Measurements from ENCODE around the gene DKK2. TPM values are rescaled to one million over a fixed set of nuclear protein-coding genes. Genes with fewer than 3 reads are reported as not detected.
A peak's percentile ranks its signal among the peaks of the same experiment; 100 is the strongest.

Gene DKK2
- total RNA-seq, 1 donor, result 0.27 TPM

- H3K4me3 ChIP-seq (ENCODE audit: low read depth, low read length), result peak overlapping the region; percentile 42
- DNase-seq (ENCODE audit: low read depth), result peak; percentile 33
- TF ChIP-seq CTCF (IDR thresholded peaks at IDR 0.05; ENCODE audit: insufficient read depth, low read length), result peak; percentile 65
These were observed 1.1 kb upstream of the DKK2 start for GRCh38 chr4:107037199-107037584.

GRCh38 chr4:107036584-107037198 lies 578 bp upstream of the DKK2 start:
- peak; percentile 4 for DNase-seq (ENCODE audit: low read depth)
- peak overlapping the region; percentile 63 for H3K4me3 ChIP-seq (ENCODE audit: low read depth, low read length)
- TF ChIP-seq CTCF (IDR thresholded peaks at IDR 0.05; ENCODE audit: insufficient read depth, low read length), result no peak

GRCh38 chr4:107034996-107035818 lies 906 bp downstream of the DKK2 start:
- no peak for TF ChIP-seq CTCF (IDR thresholded peaks at IDR 0.05; ENCODE audit: insufficient read depth, low read length)
- DNase-seq (ENCODE audit: low read depth), result peak; percentile 12
- peak overlapping the region; percentile 63 for H3K4me3 ChIP-seq (ENCODE audit: low read depth, low read length)

- H3K4me3 ChIP-seq (ENCODE audit: low read depth, low read length), result peak overlapping the region; percentile 11
- DNase-seq (ENCODE audit: low read depth), result peak; percentile 17
These were observed 1.8 kb downstream of the DKK2 start for GRCh38 chr4:107034091-107034995.

DNA sequence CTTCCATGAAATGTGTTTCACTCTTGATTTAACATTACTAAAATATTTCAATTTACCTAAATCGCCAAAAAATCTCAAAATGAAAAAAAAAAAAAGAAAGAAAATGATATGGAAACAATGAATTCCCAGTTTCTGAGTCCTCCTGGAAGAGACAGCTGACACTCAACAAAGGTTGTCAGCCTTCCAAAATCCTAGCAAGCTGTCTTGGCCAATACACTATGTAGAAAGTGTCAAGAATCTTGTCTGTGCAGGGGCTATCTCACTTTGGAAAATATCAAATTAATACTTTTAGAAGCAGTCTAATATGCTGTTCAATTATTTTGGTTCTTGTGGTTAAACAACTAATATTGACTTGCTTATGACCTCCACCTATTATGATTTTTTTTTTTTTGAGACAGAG lies 8.7 kb downstream of the DKK2 start:
- H3K4me3 ChIP-seq (ENCODE audit: low read depth, low read length), result no peak overlapping the region
- DNase-seq (ENCODE audit: low read depth), result no peak
- no peak for TF ChIP-seq CTCF (IDR thresholded peaks at IDR 0.05; ENCODE audit: insufficient read depth, low read length)

More at GRCh38 chr4:107034091-107034995, 1.8 kb downstream of the DKK2 start:
- TF ChIP-seq CTCF (IDR thresholded peaks at IDR 0.05; ENCODE audit: insufficient read depth, low read length), result peak; percentile 24

- DNase-seq (ENCODE audit: low read depth), result no peak
- no peak overlapping the region for H3K4me3 ChIP-seq (ENCODE audit: low read depth, low read length)
- no peak for TF ChIP-seq CTCF (IDR thresholded peaks at IDR 0.05; ENCODE audit: insufficient read depth, low read length)
These were observed 17.8 kb downstream of the DKK2 start for GRCh38 chr4:107018344-107018735.

Measured in fibroblast of the aortic adventitia (primary cell).